ENCODE data around the gene ATP5F1E. TPM values are rescaled to one million over a fixed set of nuclear protein-coding genes. Genes with fewer than 3 reads are reported as not detected.

ATP5F1E gene
- total and polyA plus RNA-seq, 2 of the 4 experiments (the other 2 are of a cell fraction), result 3.8 to 34.5 TPM

GRCh38 chr20:59030911-59031563, 1.1 kb downstream of the ATP5F1E start:
- H3K36me3 ChIP-seq (ENCODE audit: control insufficient read depth, insufficient read depth, low read length), result peaks cover 16% of the 10 kb centered on the region
- no peak overlapping the region for H2AFZ ChIP-seq (replicated peaks; ENCODE audit: low read length, poor library complexity)
- no peak overlapping the region for H3K27ac ChIP-seq (ENCODE audit: insufficient read depth, low read length)
- H2BK15ac ChIP-seq (ENCODE audit: low read depth, low read length), result peak overlapping the region; percentile 48; the same call in 1 of the 3 replicates
- H2AK9ac ChIP-seq (replicated peaks; ENCODE audit: low read depth, low read length, poor library complexity), result peak overlapping the region; percentile 99
- no peaks in the 10 kb centered on the region for H3K9me3 ChIP-seq (ENCODE audit: control insufficient read depth, insufficient read depth, low read length)
- peak overlapping the region; percentile 88 for H3K9ac ChIP-seq (ENCODE audit: low read depth, low read length)
- peaks cover 17 to 46% of the 10 kb centered on the region in 2 experiments for H3K79me1 ChIP-seq (ENCODE audit: low read depth in 1 of 2, low read length in 2 of 2)
- CTCF ChIA-PET, result interaction anchor here (1.4 kb wide), 1 partner anchor 12 kb away, joined by 5 read pairs; the partner anchor contains the start of gene PRELID3B
- ATAC-seq (ENCODE audit: low read depth), result no peak
- H4K8ac ChIP-seq (ENCODE audit: low read depth in 2 of 2, low read length in 2 of 2), result peak overlapping the region; percentile 46 to 96
- intact Hi-C loops (cut with micrococcal nuclease) (loop anchor here (5.0 kb wide), 2 partner anchors 139 to 159 kb away; no protein-coding TSS in a partner anchor), in situ Hi-C loops (cut with MboI; ENCODE audit: low sequenced_read_pairs) (loop anchor here (25.0 kb wide), 3 partner anchors 794 to 1644 kb away; partner anchors contain the start of genes ANKRD60 and RBM38), dilution Hi-C loops (cut with HindIII; ENCODE audit: low sequenced_read_pairs, unreplicated experiment) (no loop called here)
- H2AK5ac ChIP-seq (ENCODE audit: low read depth, low read length), result peak overlapping the region; percentile 85
- no peak overlapping the region for H3K56ac ChIP-seq (ENCODE audit: extremely low read depth, insufficient read depth, low read length)
- TF ChIP-seq MAFK (IDR thresholded peaks at IDR 0.05; ENCODE audit: low read depth, low read length), result no peak
- peak overlapping the region; percentile 93 for H3K4me3 ChIP-seq (ENCODE audit: insufficient read depth, low read depth, low read length)
- peaks cover 33% of the 10 kb centered on the region for H4K20me1 ChIP-seq (ENCODE audit: insufficient read depth, low read length)
- no peak overlapping the region for H2BK20ac ChIP-seq (ENCODE audit: low read depth, low read length)
- peak overlapping the region; percentile 99 for H3K4ac ChIP-seq (ENCODE audit: low read depth, low read length)
- peak overlapping the region; percentile 57 for H4K91ac ChIP-seq (ENCODE audit: insufficient read depth, low read depth, low read length)
- peak overlapping the region; percentile 93 for H2BK5ac ChIP-seq (ENCODE audit: low read depth, low read length, poor library complexity, severe bottlenecking)
- H3K23ac ChIP-seq (ENCODE audit: low read depth, low read length), result peak overlapping the region; percentile 99
- POLR2A ChIA-PET (ENCODE audit: unreplicated experiment), result no interaction called here
- BruUV-seq (replicated peaks), result no TSS peak
- H3K4me2 ChIP-seq (ENCODE audit: low read depth, low read length), result peak overlapping the region; percentile 96
- peaks cover 7% of the 10 kb centered on the region for H3K9me1 ChIP-seq (ENCODE audit: insufficient read depth, low read length)
- WGBS, 2 experiments (ENCODE audit: extremely low coverage in 2 of 2, insufficient read length in 1 of 2), result no CpG with 5 or more reads among the region's 7 CpGs
- peak overlapping the region; percentile 97 for H3K14ac ChIP-seq (replicated peaks; ENCODE audit: low read depth, low read length)
- H2BK120ac ChIP-seq (ENCODE audit: low read depth, low read length), result 0 out of 2 replicates have a peak overlapping the region, but pooled peaks have one; percentile 49
- no peak overlapping the region for H3K18ac ChIP-seq (ENCODE audit: low read depth, low read length)
- H3K4me1 ChIP-seq (ENCODE audit: control insufficient read depth, insufficient read depth, low read length), result peaks cover 9% of the 10 kb centered on the region
- peak overlapping the region; percentile 87 for H4K5ac ChIP-seq (ENCODE audit: low read depth, low read length)
- no peak for DNase-seq
- H3K27me3 ChIP-seq (ENCODE audit: control insufficient read depth, insufficient read depth, low read length), result no peaks in the 10 kb centered on the region
